Adipocyte (in vitro differentiated cells): ENCODE measurements around the gene ZNRF2.
"Not testable (repeated sequence)": the region's sequence is repeated elsewhere in the genome, so short reads cannot be mapped to it uniquely, and the experiment has no call there.

Experiments
- DNase-seq: peaks from one replicate; pipeline ENCODE4 v3.0.0-alpha.2; 2015; ENCODE audit warnings: low read depth
- H3K27me3 ChIP-seq: replicated peaks from 2 replicates; pipeline ENCODE4 v1.7.0; 2013; ENCODE audit warnings: mild to moderate bottlenecking, low read length, moderate library complexity; ENCODE audit not compliant: control insufficient read depth, insufficient read depth
- H3K36me3 ChIP-seq: 2 replicates; pipeline ENCODE4 v1.7.0; 2013; ENCODE audit warnings: low read length, mild to moderate bottlenecking, moderate library complexity; ENCODE audit not compliant: control insufficient read depth, insufficient read depth, severe bottlenecking
- H3K4me1 ChIP-seq: 2 replicates; pipeline ENCODE4 v1.7.0; 2013; ENCODE audit warnings: mild to moderate bottlenecking, low read length, moderate library complexity; ENCODE audit not compliant: control insufficient read depth, insufficient read depth
- H3K4me3 ChIP-seq: 2 replicates; pipeline ENCODE4 v1.7.0; 2013; ENCODE audit warnings: mild to moderate bottlenecking, low read length, moderate library complexity
- H3K9ac ChIP-seq: 2 replicates; pipeline ENCODE4 v1.7.0; 2013; ENCODE audit warnings: mild to moderate bottlenecking, low read length, moderate library complexity
- H3K9me3 ChIP-seq: 2 replicates; pipeline ENCODE4 v1.7.0; 2013; ENCODE audit warnings: mild to moderate bottlenecking, low read length, moderate library complexity; ENCODE audit not compliant: control insufficient read depth

Gene ZNRF2

DNA sequence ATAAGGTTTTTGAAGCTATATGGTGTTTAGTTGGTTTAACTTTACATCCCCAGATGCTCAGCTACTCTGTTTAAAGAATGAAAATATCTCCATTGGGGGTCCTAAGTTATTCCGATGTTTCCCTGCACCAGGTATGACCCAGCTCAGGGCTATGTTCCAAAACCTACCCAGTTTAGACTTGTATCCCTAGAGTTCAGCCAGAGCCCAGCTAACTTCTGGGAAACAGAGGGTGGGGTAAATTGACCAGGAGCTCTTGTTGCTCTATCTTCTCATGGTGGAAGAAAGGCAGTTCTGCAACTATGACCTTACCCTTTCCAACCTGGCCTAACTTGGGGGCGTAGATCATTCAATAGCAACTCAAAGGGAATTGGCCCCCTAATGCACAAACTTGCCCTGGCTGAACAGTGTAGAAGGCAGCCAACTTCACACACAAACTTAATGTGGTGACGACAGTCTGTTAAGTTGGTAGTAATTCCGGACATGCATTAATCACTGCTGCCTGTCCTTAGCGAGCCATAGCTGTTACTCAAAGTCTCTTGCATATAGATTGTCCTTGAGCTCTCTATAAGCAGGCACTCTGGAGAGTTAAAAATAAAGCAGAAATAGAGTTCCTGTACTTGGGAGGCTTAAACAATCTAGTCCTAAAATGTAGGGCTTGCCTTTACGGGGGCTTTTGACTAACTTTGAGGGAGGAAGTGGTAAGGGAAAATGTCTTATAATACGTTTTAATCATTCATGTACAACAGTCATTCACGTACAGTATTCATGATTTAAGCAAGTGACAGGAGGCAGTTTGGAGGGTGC, 5.3 kb upstream of the ZNRF2 start:
- H3K4me3 ChIP-seq: no peak overlapping the region
- H3K27me3 ChIP-seq: no peaks in the 10 kb centered on the region
- H3K36me3 ChIP-seq: no peaks in the 10 kb centered on the region
- H3K4me1 ChIP-seq: no peaks in the 10 kb centered on the region
- no peaks in the 10 kb centered on the region for H3K9me3 ChIP-seq
- H3K9ac ChIP-seq: no peak overlapping the region
- no peak for DNase-seq

DNA sequence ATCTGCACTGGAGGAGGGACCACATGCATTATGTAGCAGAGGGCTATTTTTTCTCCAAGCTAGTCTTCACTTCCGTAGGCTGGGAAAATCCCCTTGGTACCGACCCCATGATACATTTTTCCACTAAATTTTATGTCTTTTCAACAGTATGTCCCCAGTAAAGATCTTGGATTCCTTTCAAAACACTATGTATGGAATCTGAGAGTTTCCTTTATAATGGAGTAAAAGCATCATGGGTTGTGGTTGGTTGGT, 4.8 kb upstream of the ZNRF2 start:
- H3K4me1 ChIP-seq: no peaks in the 10 kb centered on the region
- H3K36me3 ChIP-seq: no peaks in the 10 kb centered on the region
- no peak for DNase-seq
- H3K9ac ChIP-seq: no peak overlapping the region
- no peak overlapping the region for H3K4me3 ChIP-seq
- H3K9me3 ChIP-seq: no peaks in the 10 kb centered on the region
- no peaks in the 10 kb centered on the region for H3K27me3 ChIP-seq

DNA sequence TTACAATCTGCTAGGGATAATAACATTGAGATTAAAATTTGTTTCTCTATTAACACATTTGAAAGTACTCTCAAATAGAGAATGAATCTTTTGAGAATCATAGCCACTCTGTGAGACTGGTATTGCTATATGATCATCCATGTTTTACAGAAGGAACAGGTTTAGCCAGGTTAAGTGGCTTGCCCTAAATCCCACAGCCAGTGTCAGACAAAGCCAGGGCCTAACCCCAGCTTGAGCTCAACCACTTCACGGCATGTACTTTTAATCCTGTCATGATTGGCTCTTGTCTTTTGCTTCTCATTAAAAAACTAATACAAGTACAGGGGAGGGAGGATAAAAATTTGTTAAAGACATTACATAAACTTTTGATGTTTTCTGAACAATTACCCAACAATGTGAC, 3.8 kb upstream of the ZNRF2 start:
- no peak for DNase-seq
- H3K36me3 ChIP-seq: no peaks in the 10 kb centered on the region
- no peak overlapping the region for H3K9ac ChIP-seq
- H3K4me1 ChIP-seq: no peaks in the 10 kb centered on the region
- H3K27me3 ChIP-seq: no peaks in the 10 kb centered on the region
- H3K4me3 ChIP-seq: no peak overlapping the region
- no peaks in the 10 kb centered on the region for H3K9me3 ChIP-seq

DNA sequence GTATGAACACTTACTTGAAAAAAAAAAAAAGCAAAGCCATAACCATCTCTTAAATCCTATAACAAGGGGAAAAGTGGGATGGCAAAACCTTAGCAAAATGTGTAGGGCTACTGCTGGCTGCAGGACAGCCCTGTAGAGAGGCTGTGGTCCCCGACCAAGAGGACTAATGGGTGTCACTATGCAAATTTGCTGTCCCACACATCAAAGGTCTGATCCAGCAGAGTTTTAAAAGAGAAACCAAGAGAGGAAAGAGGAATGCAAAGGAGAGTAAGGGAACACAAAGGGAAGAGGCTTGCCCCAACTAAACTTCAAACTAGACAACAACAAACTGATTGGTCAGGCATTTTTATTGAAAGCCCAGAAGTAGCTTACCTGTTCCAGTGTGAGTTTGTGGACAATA, 3.1 kb upstream of the ZNRF2 start:
- no peaks in the 10 kb centered on the region for H3K36me3 ChIP-seq

DNA sequence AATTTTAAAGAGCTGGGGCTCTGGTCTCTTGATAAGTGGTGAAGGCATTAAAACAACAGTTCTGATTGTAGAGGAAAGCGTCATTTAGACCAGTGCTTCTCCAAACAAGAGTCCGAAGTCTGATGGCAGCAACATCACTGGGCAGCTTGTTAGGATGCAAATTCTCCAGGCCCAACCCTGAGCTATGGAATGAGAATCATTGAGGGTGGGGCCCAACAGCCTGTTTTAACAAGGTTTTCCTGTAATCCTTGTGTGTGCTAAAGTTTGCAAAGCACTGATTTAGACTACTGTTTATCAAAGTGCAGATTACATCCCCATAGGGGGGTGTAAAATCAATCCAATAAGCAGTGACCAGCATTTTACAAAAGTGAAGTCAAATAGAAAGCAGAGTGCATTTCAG, 2.6 kb upstream of the ZNRF2 start:
- Histone ChIP-seq H3K4me1 (peaks cover 3% of the 10 kb centered on the region), H3K27me3 (no peaks in the 10 kb centered on the region), H3K4me3 (no peak overlapping the region), H3K9me3 (no peaks in the 10 kb centered on the region), H3K9ac (no peak overlapping the region), H3K36me3 (no peaks in the 10 kb centered on the region)
- DNase-seq: no peak

More for the DNA sequence above, 3.1 kb upstream of the ZNRF2 start:
- Histone ChIP-seq H3K4me3 (no peak overlapping the region), H3K9me3 (no peaks in the 10 kb centered on the region), H3K27me3 (no peaks in the 10 kb centered on the region), H3K4me1 (no peaks in the 10 kb centered on the region), H3K9ac (no peak overlapping the region)
- DNase-seq: no peak

DNA sequence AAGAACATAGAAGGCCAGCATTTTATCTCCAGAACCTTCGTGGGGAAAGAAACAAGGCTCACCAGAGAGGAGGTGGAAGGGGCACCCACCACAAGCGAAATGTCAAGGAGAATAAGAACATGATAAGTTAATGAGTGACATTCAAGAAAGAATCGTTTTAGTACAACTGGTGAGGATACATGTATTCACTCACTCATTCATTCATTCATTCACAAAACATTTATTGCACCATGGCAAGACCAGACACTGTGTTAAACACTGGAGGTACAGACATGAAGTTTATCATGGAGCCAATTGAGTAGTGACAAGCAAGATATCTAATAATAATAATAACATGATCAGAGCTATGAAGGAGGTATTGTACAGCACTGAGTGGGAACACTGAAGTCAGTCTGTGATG, 1.7 kb upstream of the ZNRF2 start:
- H3K4me1 ChIP-seq: peaks cover 4% of the 10 kb centered on the region
- no peak overlapping the region for H3K4me3 ChIP-seq
- H3K36me3 ChIP-seq: no peaks in the 10 kb centered on the region

DNA sequence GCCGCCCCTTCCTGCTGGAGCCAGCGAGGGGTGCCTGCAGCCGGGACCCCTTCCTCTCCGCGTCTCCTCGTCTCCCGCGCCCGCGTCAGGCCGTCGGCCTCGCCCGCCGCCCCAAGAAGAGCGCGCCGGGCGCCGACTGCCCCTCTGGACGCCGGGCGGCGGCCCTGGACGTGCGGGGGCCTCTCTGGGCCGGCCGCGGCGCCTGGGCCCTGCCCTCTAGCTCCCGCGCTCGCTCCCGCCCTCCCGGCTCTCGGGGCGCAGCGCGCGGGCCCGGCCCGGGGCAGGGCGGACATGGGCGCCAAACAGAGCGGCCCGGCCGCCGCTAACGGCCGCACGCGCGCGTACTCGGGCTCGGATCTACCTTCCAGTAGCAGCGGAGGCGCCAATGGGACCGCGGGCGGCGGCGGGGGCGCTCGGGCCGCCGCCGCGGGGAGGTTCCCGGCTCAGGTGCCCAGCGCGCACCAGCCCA, 704 bp downstream of the ZNRF2 start:
- peak; percentile 64 for DNase-seq
- Histone ChIP-seq H3K9ac (peak overlapping the region; percentile 86), H3K36me3 (no peaks in the 10 kb centered on the region), H3K9me3 (no peaks in the 10 kb centered on the region), H3K4me3 (peak overlapping the region; percentile 97), H3K27me3 (no peaks in the 10 kb centered on the region), H3K4me1 (peaks cover 4% of the 10 kb centered on the region)

More for the DNA sequence above, 1.7 kb upstream of the ZNRF2 start:
- DNase-seq: no peak
- H3K27me3 ChIP-seq: no peaks in the 10 kb centered on the region
- no peaks in the 10 kb centered on the region for H3K9me3 ChIP-seq
- no peak overlapping the region for H3K9ac ChIP-seq

DNA sequence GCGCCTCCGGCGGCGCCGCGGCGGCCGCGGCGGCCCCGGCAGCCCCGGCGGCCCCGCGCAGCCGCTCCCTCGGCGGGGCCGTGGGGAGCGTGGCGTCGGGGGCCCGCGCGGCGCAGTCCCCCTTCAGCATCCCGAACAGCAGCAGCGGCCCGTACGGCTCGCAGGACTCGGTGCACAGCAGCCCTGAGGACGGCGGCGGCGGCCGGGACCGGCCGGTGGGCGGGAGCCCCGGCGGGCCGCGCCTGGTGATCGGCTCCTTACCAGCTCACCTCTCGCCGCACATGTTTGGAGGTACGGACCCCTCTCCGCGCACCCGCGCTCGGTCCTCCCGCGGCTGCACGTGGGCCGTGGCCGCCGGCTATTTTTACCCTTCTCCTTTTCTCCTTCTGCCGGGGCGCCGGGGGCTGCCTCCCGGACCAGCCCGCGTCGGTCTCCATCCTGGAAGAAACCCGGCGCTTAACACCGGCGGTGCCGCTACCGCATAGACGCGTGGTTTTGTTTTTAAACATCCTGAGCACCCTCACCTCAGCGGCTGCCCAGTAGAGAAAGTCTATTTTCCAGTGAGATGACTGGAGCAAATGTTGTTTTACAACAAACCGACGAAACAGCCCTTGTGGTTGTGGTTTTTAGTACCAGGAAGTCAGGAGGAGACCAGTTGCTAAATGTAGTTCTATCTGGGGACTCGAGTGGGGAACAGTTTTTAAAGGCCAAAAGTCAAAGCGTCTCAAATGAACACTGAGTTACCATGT, 1.3 kb downstream of the ZNRF2 start:
- peak; percentile 54 for DNase-seq
- Histone ChIP-seq H3K4me3 (peak overlapping the region; percentile 97), H3K4me1 (peaks cover 4% of the 10 kb centered on the region), H3K9me3 (no peaks in the 10 kb centered on the region), H3K9ac (peak overlapping the region; percentile 67), H3K36me3 (no peaks in the 10 kb centered on the region), H3K27me3 (no peaks in the 10 kb centered on the region)

DNA sequence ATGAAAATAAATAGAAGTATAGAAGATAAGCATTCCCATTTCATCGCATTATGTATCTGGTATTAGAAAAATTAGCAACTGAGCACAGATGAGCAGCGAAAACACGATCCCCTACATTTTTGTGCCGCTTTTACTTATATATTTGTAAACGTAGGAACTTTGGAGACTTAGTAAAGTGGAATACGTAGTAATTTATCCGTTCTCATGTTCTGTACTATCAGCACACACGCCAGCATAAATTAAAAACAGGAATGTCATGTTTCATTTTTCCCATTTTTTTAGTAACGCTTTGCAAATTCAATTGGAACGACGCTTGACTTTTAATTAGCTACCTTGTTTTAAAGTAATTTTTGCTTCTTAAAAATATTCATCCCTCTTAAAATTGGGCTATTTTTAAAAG, 2.4 kb downstream of the ZNRF2 start:
- Histone ChIP-seq H3K27me3 (no peaks in the 10 kb centered on the region), H3K9ac (no peak overlapping the region), H3K36me3 (no peaks in the 10 kb centered on the region), H3K4me1 (peaks cover 4% of the 10 kb centered on the region), H3K4me3 (peak overlapping the region; percentile 97), H3K9me3 (no peaks in the 10 kb centered on the region)
- no peak for DNase-seq

DNA sequence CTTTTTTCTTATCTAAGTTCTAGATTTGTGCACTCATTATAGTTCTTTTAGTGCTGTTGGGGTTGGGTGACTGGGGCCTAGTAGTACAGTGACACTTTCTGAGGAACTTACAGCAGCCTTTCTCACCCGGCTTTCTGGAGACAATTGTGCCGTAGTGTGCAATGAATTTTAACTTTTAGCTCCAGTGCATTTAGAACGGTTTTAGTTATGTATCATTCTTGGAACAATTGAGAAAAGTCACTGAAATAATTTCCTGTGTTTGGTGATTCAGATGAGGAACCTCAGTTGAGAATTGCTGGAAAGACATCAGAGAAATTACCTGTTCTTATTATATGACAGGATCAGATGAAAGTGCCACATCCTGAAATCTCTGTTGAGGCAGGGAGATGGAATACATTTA, 3.2 kb downstream of the ZNRF2 start:
- H3K4me1 ChIP-seq, H3K27me3 ChIP-seq, H3K9me3 ChIP-seq, H3K36me3 ChIP-seq, H3K9ac ChIP-seq, H3K4me3 ChIP-seq, DNase-seq: not testable (repeated sequence)

DNA sequence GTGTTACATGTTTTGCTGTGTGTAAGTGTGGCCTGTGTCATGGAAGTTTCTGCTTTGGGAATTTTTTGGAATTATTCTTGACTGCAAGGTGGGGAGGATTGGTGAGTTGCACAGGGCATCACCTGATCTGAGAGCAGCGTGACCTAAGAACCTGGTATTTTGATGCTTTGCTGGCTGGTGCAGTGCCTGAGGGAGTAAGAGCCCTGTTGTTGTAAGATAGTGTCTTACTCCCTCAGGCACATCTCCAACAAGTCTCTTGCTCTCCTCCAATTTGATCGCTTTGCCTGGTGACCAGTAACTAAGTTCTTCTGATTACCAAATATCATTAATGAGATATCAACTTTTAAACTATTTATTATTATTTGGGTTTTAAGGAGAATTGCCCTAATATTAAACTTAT, 5.2 kb downstream of the ZNRF2 start:
- not testable (repeated sequence) for H3K36me3 ChIP-seq, H3K9me3 ChIP-seq, H3K9ac ChIP-seq, H3K4me3 ChIP-seq, H3K4me1 ChIP-seq, DNase-seq, H3K27me3 ChIP-seq
